Measurements from ENCODE around the gene SYTL3. TPM values are rescaled to one million over a fixed set of nuclear protein-coding genes. Genes with fewer than 3 reads are reported as not detected.

SYTL3 gene
- polyA plus RNA-seq, 1 of the 3 experiments (the other 2 are of a cell fraction), result 2.3 TPM

DNA sequence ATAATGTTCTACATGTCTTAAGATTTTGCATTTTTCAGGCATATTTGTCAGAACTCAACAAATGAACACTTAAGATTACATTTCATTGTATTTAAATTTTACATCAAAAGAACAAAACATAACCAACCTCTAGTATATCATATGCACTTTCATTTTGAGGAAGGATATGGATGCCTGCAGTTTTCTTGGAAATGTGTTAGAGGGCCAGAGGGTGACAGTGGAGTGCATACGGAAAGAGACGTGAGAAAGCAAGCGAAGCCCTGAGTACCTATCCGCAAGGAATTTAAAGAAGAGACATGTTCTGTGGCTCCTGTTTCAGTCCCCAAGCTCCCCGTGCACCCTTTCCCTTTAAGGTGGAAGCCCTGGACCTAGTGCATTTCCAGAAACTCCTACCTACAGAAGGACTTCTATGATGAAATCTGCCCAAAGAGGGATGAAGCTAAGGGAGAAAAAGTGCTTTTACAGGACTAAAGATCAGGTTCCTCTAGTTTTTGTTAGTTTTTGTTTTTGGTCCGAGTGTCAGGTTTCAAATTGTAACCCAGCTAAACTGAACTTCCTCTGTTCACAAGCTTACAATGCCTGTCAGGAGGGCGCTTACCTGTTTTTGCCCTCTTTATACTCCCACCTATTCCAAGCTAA lies 130.5 kb downstream of the SYTL3 start:
- POLR2A ChIA-PET, result no interaction called here
- Histone ChIP-seq H3K27ac (ENCODE audit: low read depth in 2 of 2, low read length in 1 of 2) (no peak overlapping the region), H3K9ac (no peak overlapping the region), H3K9me2 (no peaks in the 10 kb centered on the region), H3F3A (replicated peaks; ENCODE audit: insufficient read depth) (peaks cover 3% of the 10 kb centered on the region), H3K27me3 (ENCODE audit: insufficient read depth) (no peaks in the 10 kb centered on the region), H3K9me3 (no peaks in the 10 kb centered on the region), H3K4me3 (ENCODE audit: low read depth in 2 of 2, low read length in 1 of 2) (no peak overlapping the region), H3K4me2 (no peak overlapping the region), H4K20me1 (ENCODE audit: insufficient read depth) (no peaks in the 10 kb centered on the region), H3K4me1 (ENCODE audit: control insufficient read depth in 1 of 2, insufficient read depth in 2 of 2, low read depth in 1 of 2, low read length in 1 of 2) (no peaks in the 10 kb centered on the region), H3K79me2 (ENCODE audit: insufficient read depth) (no peaks in the 10 kb centered on the region; the same call in 1 of the 2 replicates), H2AFZ (ENCODE audit: low read depth) (no peak overlapping the region), H3K36me3 (replicated peaks in 1 of 2; ENCODE audit: control insufficient read depth in 1 of 2, insufficient read depth in 2 of 2, low read length in 1 of 2) (peaks cover 46 to 72% of the 10 kb centered on the region in 2 experiments)
- WGBS (ENCODE audit: low lambda C conversion rate), result 98% methylated on average over 7 of the region's 7 CpGs
- TF ChIP-seq TEAD4 (IDR thresholded peaks at IDR 0.05; ENCODE audit: borderline replicate concordance, insufficient read depth) (no peak), JUND (IDR thresholded peaks at IDR 0.05) (no peak), RXRA (IDR thresholded peaks at IDR 0.05; ENCODE audit: borderline replicate concordance, low read depth) (no peak), RCOR1 (IDR thresholded peaks at IDR 0.05; ENCODE audit: low read length) (no peak), FOXJ3 (CRISPR knock-in tag; IDR thresholded peaks at IDR 0.05) (no peak), CHD2 (IDR thresholded peaks at IDR 0.05; ENCODE audit: low read length, partially characterized antibody) (no peak), RFX5 (IDR thresholded peaks at IDR 0.05; ENCODE audit: low read length) (no peak), USF1 (IDR thresholded peaks at IDR 0.05; ENCODE audit: borderline replicate concordance, low read depth) (no peak), TCF12 (IDR thresholded peaks at IDR 0.05) (no peak), MEF2A (IDR thresholded peaks at IDR 0.05; ENCODE audit: borderline replicate concordance, low read depth) (no peak), EP300 (IDR thresholded peaks at IDR 0.05; ENCODE audit: borderline replicate concordance in 1 of 2, low read depth in 1 of 2, low read length in 1 of 2) (no peak), TAF1 (IDR thresholded peaks at IDR 0.05; ENCODE audit: borderline replicate concordance, low read depth, low read length) (no peak)
- TF ChIP-seq, protein P1, sequence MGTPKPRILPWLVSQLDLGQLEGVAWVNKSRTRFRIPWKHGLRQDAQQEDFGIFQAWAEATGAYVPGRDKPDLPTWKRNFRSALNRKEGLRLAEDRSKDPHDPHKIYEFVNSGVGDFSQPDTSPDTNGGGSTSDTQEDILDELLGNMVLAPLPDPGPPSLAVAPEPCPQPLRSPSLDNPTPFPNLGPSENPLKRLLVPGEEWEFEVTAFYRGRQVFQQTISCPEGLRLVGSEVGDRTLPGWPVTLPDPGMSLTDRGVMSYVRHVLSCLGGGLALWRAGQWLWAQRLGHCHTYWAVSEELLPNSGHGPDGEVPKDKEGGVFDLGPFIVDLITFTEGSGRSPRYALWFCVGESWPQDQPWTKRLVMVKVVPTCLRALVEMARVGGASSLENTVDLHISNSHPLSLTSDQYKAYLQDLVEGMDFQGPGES (IDR thresholded peaks at IDR 0.05; ENCODE audit: low read depth, low read length), result no peak
- TF ChIP-seq, protein P2, sequence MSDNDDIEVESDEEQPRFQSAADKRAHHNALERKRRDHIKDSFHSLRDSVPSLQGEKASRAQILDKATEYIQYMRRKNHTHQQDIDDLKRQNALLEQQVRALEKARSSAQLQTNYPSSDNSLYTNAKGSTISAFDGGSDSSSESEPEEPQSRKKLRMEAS (IDR thresholded peaks at IDR 0.05; ENCODE audit: low read depth), result no peak
- DNase-seq, result no peak
- CTCF ChIA-PET, result interaction anchor here (1.1 to 2.2 kb wide), 2 partner anchors 13 to 16 kb away, joined by 3 to 9 read pairs; no protein-coding TSS in a partner anchor

- H3K27me3 ChIP-seq (ENCODE audit: insufficient read depth), result no peaks in the 10 kb centered on the region
- no peaks in the 10 kb centered on the region for H4K20me1 ChIP-seq (ENCODE audit: insufficient read depth)
- H3K4me1 ChIP-seq (ENCODE audit: control insufficient read depth in 1 of 2, insufficient read depth in 2 of 2, low read depth in 1 of 2, low read length in 1 of 2), result no peaks in the 10 kb centered on the region
- no peak for DNase-seq
- CTCF ChIA-PET, result interaction anchor here (0.9 to 2.2 kb wide), 5 partner anchors 8 to 75 kb away, joined by 3 to 9 read pairs (median 3); no protein-coding TSS in a partner anchor
- peaks cover 3% of the 10 kb centered on the region for H3F3A ChIP-seq (replicated peaks; ENCODE audit: insufficient read depth)
- H3K79me2 ChIP-seq (ENCODE audit: insufficient read depth), result no peaks in the 10 kb centered on the region; the same call in 1 of the 2 replicates
- no peak overlapping the region for H3K9ac ChIP-seq
- H3K9me3 ChIP-seq, result no peaks in the 10 kb centered on the region
- POLR2A ChIA-PET, result no interaction called here
- 87% methylated on average over 11 of the region's 11 CpGs for WGBS (ENCODE audit: low lambda C conversion rate)
- H3K27ac ChIP-seq (ENCODE audit: low read depth in 2 of 2, low read length in 1 of 2), result no peak overlapping the region
- H3K4me2 ChIP-seq, result no peak overlapping the region
- peaks cover 43 to 65% of the 10 kb centered on the region in 2 experiments for H3K36me3 ChIP-seq (replicated peaks in 1 of 2; ENCODE audit: control insufficient read depth in 1 of 2, insufficient read depth in 2 of 2, low read length in 1 of 2)
- H3K4me3 ChIP-seq (ENCODE audit: low read depth in 2 of 2, low read length in 1 of 2), result no peak overlapping the region
- no peaks in the 10 kb centered on the region for H3K9me2 ChIP-seq
- no peak overlapping the region for H2AFZ ChIP-seq (ENCODE audit: low read depth)
- TF ChIP-seq RXRA (IDR thresholded peaks at IDR 0.05; ENCODE audit: borderline replicate concordance, low read depth) (no peak), GABPA (IDR thresholded peaks at IDR 0.05; ENCODE audit: low read depth) (no peak), FOSL2 (IDR thresholded peaks at IDR 0.05; ENCODE audit: borderline replicate concordance, low read depth) (no peak), RAD21 (IDR thresholded peaks at IDR 0.05; ENCODE audit: low read length) (no peak), NFIC (IDR thresholded peaks at IDR 0.05; ENCODE audit: borderline replicate concordance) (no peak), RCOR1 (IDR thresholded peaks at IDR 0.05; ENCODE audit: low read length) (no peak), POLR2AphosphoS5 (IDR thresholded peaks at IDR 0.05; ENCODE audit: low read depth, low read length) (no peak), MEF2A (IDR thresholded peaks at IDR 0.05; ENCODE audit: borderline replicate concordance, low read depth) (no peak), FOXM1 (IDR thresholded peaks at IDR 0.05; ENCODE audit: low read depth) (no peak), SMC3 (IDR thresholded peaks at IDR 0.05; ENCODE audit: low read depth, low read length) (no peak), JUND (IDR thresholded peaks at IDR 0.05) (no peak), TAF1 (IDR thresholded peaks at IDR 0.05; ENCODE audit: borderline replicate concordance, low read depth, low read length) (no peak), FOXJ3 (CRISPR knock-in tag; IDR thresholded peaks at IDR 0.05) (no peak), MXI1 (IDR thresholded peaks at IDR 0.05; ENCODE audit: low read depth, low read length) (no peak)
- TF ChIP-seq, protein P1 (IDR thresholded peaks at IDR 0.05; ENCODE audit: low read depth, low read length), result no peak
- TF ChIP-seq, protein P2 (IDR thresholded peaks at IDR 0.05; ENCODE audit: low read depth), result no peak
Observed at GRCh38 chr6:158780988-158781691, 131.3 kb downstream of the SYTL3 start.
